GM19035 (cell line): Measurements from ENCODE around the gene CLIC1.

ENCODE experiments used
- ATAC-seq: cut with Tn5 transposase; IDR thresholded peaks from one replicate; pipeline ENCODE4 v1.9.1; 2021; ENCODE audit not compliant: unreplicated experiment

The CLIC1 gene

DNA sequence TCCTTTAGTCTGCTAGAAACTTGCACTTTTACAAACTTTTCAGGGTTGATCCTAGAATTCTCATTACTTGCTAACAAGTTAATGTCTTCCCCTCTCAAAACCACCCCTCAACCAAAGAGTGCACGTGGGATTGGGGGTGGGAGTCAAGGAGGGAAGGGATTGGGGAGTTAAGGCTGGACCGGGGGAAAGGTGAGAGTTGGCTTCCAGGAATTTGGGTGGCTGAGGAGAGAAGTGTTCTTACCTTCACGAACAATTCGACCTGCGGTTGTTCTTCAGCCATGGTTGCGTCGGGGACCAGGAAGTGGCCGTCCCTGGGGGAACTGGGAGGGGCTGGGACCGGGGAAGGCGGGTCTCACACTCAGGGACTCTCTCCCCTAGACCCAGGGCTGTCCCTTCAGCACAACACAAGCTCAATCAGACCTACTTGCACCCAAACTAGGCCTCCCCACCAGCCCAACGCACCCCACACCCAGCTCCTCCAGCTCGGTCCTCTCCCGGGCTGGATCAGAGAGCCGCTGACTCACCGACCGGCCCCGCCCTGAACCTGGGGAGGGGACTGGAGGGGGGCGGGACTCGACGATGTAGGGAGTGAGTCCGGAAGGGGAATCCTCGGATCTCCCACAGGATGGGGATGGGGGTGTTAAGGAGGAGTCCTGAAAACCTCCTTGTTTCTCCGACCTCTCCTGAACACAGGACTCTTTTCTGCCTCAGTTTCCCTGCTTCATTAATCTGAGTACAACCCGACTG, at the start of gene CLIC1:
CLIC1 (minus strand) TSS at position 510 of the 747 bp plus-strand sequence; CDS start at position 280, 230 bp downstream.
- ATAC-seq: peak; percentile 30

DNA sequence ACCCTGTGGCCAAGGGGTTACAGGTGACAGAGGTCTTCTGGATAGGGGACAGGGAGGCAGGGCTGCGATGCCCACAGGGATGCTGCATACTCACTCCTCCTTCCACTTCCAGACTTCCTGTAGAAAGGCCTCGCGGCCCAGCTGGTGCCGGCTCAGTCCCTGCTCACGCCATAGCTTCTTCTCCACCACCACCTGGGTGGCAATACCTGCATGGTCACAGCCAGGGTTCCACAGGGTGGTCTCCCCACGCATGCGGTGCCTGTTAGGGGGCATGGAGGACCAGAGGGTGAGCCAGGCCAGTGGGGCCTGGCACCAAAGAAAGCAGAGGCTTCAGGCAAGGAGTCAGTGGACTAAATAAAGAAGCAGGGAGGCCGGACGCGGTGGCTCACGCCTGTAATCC, 49.1 kb upstream of the CLIC1 start:
- no peak for ATAC-seq

DNA sequence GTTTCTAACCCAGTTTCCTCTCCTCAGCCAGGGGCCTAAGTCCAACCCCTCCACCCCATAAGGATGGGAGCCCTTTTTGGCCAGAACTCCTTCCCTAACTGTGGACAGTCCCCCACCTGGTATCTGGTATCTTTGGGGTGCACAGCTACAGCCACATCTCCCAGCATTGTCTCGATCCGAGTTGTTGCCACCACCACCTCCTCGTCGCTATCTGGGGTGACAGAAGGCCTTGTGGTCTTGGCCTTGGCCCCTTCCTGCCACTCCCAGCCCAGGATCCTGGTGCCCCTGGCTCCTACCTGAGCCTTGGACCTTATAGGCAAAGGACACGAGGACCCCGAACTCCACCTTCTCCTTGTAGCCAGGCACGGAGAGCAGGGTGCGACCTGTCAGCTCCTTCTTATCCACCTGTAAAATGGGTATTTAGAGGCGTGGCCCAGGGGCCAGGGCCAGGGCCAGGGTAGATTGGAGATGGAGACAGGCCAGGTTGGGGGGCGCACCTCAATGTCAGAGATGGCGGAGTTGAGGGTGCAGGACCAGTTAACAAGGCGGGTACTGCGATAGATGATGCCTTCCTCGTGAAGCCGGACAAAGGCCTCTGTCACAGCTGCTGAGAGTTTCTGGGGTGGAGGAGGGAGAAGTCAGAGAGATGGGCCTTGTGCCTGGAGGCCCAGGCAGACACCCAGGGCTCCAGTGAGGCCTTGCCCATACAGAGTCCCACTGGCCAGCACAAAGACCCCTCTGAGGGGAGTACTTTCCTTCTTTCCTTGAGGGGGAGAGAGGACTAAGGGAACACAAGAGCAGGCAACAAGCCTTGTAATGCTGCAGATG, 48.0 kb upstream of the CLIC1 start:
- ATAC-seq: no peak

DNA sequence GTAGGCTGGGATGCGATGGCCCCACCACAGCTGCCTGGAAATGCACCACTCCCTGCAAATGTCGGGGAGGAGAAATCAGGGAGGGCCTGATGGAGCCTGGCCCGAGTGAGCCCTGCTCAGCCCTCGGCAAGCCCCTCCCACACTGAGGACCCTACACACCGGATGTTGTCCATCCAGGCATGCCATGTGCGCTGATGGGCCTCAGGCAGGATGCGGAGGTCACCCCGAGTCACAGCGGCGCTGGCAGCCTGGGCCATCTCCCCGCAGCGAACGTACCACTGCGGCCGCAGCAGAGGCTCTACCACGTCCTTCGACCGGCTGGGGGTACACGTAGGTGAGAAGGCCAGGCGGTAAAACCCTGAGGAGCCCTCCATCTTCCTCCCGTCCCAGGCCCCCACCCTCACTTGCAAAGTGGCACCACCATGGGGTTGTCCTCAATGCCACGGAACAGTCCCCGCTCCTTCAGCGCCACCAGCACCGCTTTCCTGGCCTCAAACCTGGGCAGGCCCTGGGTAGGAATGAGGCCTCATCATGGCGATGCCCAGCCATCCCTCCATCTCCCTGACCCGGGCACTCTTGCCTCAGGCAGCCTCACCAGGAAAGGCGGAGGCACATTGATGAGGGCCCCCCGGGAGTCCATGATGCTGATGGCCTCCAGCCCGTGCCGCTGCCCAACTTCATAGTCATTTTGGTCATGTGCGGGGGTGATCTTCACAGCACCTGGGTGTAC, 46.0 kb upstream of the CLIC1 start:
- no peak for ATAC-seq

DNA sequence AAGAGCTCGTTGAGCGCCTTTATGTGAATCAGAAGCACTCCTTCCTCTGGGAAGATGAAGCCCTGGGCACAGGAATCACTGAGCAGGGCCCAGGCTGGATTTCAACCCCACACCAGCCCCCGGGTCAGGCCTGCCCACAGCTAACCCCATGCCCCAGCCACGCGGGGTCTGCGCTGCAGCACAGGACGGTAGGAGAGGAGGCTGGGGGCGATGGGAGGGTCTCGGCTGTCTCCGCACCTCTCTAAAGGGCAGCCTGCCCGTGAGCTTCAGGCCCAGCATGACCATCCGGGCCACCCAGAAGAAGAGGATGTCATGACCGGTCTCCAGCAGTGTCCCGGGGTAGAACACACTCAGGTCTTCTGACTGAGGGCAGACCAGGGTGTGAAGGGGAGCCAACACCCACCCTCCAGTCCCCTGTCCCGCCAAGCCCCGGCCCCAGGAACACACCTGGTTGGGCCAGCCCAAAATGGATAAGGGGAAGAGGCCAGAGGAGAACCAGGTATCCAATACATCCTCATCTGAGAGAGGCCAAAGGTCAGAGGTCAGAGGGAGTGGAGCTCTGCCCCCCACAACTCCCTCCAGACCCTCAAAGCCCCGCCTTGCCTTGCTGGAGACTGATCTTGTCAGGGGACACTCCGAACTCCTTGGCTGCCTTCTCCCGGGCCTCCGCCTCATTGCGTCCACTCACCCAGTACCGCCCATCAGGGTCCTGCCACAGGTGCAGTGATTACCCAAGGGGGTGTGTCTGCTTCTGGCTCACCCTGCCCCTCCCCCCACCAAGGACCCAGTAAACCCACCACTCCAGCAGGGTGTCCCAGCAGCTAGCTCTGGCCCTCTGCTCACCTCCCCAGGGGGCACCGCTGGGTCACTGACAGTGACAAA, 45.2 kb upstream of the CLIC1 start:
- no peak for ATAC-seq

DNA sequence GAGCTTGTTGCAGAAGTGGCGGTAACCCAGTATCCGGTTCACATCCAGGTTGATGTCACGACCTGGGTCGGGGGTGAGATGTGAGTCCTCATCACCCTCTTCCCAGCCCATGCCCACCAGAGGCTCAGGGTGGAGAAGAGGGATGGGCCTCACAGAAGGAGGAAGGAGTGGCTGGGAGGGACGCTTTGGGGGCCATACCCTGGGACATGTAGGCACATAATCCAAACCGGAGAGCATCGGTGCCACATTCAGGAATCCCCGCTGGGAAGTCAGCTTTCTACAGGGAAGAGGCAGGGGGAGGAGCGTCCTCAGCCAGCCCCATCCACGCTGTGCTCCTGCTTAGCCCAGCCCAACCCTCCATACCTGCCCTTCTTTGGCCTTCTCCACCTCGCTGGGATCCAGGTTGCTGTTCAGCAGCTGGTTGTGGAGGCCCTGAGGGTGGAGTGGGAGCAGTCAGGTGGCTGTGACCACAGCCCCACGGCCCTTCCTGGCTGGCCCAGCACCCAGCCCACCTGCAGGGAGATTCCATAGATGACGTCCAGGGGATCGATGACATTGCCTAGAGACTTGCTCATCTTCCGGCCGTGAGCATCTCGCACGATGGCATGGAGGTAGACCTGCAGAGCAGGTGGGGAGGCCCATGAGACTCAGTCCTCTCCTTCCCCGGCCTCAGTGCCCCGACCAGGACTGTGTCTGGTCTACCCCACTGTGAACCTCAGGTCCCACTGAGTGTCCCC, 44.3 kb upstream of the CLIC1 start:
- no peak for ATAC-seq

DNA sequence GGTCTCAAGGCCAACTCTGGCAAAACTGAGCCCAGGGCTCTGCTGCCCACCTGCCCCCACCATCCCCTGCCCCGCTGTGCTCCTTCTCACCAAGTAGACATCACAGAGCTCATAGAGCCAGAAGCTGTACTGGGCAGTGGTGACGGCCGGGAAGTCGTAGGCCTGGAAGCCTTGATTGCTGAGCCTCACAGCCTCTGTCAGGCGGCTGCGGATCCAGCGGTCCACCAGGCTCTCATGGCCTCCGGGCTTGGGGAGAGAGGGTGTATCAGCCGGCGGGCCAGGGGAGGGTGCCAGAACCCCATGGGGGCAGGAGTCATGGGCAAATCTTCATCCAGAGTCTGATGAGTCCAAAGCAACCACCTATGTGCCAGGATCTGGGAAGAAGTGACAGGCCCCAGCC, 43.6 kb upstream of the CLIC1 start:
- no peak for ATAC-seq

DNA sequence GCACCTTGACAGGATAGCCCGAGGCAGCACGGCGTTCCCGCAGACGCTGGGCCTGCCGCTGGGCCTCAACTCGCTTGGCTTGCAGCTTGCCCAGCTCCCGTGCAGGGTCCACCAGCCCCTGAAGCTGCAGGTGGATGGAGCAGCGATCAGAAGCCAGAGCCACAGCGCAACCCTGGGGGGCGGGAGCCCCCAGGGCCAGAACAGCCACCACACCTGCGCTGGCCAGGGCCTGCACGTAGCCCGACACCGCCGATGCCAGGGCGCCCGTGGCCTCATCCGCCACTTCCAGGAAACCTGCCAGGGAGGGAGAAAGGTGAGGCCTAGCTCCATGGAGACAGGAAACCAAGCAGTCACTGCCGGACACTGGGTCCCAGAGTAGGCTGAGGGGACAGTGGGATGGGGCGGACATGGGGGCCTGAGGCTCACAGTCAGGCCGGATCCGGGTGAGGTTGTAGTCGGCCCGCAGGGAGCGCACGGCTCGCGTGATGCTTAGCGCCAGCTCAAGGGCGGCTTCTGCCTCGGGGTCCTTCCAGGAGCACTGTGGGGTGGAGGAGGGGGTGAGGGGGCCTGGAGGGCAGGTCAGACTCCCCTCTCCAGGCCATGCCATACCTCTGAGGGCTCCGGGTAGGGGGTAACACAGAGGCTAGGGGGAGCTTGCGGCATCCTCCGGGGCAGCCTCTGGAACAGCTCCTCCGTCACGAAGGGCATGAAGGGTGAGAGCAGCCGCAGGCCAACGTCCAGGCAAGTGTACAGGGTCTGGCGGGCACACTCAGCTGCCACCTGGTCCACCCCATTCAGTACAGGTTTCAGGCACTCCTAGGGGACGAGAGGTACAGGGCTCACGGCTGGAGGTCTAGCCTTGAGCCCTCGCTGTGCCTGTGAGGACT, 42.9 kb upstream of the CLIC1 start:
- no peak for ATAC-seq

DNA sequence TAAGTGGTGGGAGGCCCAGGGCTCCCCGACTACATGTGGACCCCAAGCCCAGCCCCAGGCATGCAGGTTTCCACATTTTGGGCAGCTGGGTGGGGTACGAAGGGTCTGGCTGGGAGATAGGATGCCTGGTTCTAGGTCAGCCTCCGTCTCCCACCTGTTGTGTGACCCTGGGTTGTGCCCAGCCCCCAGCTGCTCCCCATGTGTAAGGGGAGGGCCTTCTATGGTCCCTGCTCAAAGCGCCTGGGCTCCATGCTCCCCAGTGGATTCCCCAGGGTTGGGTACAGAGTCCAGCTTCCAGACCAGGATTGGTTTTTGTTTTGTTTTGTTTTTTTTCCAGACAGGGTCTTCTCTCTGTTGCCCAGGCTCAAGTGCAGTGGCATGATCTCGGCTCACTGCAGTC, 41.9 kb upstream of the CLIC1 start:
- no peak for ATAC-seq

DNA sequence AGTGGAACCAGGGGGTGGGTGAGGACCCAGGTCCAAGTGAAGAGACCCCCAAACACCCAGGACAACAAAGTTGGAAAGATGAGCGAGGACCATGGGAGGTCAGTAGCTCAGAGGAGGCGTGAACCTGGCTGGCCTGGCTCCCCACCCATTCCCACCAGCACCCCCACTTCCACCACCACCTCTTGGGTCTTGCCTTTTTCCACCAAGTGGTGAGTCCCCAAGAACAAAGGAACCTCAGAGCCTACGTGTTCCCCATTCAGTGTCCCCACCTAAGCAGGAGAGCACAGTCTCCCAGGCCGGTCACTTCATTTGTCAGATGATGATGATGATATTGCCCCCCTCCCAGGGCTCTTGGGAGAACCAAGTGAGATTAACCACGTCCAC, 41.3 kb upstream of the CLIC1 start:
- no peak for ATAC-seq

DNA sequence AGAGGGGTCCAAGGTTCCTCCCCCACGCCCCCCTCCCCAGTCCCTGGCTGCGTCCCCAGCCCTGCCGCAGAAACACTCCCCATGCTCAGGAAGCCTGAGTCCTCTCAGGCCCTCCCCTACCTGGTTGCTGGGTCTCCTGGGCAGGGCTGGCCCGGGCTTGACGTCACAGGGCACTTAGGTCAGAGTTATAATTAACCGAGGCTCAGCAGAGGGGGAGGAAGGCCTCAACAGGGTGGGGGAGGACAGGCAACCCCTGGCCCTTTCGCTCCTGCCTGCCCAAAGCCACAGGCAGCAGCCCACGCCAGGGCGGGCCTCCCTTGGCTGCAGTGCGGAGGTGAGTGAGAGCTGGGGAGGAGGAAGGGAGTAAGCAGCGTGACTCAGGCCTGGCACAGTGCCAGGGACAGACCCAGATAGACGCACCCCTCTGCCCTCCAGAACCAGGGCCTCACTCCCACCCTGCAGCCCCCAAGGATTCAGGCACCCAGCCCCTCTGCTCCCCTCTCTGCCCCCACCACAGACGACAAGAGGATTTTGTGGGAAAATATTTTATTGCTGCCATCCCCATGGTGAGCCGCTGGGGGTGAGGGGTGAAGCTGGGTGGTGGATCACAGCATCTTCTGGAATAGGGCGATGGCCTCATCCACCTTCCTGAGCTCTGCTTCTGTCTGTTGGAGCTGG, 40.8 kb upstream of the CLIC1 start, which contains the start of gene VWA7:
VWA7 (minus strand) TSS at position 340 of the 678 bp plus-strand sequence. CDS start 549 bp downstream, outside the sequence.
- peak; percentile 71 for ATAC-seq

DNA sequence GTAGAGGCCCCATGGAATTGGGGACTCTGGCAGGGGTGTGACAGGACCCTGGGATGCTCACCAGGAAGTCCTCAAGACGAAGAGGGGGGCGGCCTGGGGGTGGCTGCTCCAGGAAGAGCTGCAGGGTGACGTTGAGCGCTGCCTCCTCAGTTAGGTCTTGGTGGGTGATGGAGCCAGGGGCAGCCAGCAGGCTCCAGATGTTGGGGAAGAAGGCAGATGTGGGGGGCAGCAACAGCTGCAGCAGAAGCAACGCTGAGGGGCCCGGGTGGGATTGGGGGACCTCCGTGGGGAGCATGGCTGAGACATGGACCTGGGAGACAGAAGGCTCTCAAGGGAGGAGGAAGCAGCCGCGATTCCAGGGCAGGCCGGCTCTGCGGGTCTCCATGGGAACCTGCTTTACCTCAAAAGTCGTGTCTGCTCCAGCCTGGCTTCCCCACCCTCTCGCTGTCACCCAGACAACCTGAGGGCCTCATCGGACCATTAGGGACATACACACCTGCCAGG, 40.2 kb upstream of the CLIC1 start:
- ATAC-seq: no peak

DNA sequence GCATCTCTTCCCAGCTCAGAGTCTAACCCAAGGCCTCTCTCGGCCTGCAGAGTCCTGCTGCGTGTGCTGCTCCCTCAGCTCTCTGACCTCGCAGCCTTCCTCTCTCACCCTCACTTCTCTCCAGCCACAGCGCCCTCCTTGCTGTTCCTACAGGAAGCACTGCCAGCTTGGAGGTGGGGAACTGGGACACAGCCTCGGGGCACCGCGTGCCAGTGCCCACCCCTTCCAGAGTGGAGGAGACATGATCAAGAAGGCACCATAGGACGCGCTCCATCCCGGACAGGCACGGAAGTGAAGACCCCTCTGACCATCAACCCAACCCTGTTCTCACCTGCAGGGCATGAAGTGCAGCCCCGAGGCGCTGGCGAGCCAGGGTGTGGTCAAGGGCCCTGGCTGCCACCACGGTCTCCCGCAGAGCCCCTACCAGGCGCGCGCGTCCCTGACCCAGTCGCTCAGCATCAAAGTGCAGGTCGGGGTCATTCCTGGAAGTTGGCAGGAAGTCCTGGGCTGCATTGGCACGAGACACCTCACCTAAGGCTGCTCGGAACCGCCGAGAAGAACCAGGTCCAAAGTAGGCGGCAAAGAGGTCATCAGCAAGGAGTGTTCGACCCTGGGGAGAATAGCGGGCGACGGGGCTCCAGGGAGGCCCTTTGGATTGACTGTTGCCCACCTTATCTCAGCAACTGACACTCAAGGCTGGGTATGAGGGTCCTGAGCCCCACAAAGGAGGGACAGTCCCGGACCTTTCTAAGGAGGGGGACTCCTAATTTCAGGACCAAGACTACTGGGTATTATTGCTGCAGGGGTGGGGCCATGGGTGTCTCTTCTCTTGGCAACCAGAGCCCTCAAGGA, 39.5 kb upstream of the CLIC1 start:
- no peak for ATAC-seq

DNA sequence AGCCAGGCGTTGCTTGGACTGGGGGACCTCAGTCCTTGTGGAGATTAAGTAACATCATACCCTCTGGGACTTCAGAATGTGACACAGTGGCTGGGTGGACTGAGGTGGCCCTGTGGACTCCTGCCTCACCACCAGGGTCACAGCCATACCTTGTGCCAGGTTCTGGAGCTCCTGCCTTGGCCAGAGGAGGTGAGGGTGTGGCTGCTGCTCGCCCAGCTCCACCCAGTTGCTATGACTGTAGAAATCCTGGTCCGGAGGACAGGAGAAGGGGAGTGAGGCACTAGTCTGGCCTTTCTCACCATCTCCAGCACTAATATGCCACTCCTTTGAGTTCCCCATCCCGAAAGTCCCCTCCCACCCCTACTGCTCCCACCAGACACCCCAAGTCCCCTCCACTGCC, 38.9 kb upstream of the CLIC1 start:
- no peak for ATAC-seq

DNA sequence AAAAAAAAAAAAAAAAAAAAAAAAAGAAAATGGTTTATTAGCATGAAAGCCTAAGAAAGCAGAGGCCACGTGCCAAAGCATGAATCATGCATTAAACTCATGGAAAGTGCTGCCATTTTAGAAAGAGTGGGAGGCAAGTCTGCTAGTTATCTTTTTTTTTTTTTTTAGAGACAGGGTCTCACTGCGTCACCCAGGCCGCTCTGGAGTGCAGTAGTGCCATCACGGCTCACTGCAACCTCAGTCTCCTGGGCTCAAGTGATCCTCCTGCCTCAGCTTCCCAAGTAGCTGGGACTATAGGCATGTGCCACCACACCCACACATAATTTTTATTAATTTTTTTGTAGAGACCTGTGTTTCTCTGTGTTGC, 35.6 kb upstream of the CLIC1 start:
- ATAC-seq: no peak

DNA sequence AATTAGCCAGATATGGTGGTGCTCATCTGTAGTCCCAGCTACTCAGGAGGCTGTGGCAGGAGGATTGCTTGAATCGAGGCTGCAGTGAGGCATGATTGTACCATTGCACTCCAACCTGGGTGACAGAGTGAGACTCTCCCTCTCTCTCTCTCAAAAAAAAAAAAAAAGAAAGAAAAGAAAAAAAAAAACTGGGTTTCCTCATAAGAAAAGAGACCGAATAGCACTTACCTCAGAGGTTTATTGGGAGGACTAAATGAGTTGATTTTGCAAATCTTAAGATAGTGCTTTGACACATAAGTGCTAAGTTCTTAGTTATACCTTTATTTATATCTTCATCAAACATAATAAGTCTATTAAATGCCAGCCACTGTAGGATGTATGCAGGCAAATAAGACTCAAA, 34.5 kb upstream of the CLIC1 start:
- ATAC-seq: no peak

DNA sequence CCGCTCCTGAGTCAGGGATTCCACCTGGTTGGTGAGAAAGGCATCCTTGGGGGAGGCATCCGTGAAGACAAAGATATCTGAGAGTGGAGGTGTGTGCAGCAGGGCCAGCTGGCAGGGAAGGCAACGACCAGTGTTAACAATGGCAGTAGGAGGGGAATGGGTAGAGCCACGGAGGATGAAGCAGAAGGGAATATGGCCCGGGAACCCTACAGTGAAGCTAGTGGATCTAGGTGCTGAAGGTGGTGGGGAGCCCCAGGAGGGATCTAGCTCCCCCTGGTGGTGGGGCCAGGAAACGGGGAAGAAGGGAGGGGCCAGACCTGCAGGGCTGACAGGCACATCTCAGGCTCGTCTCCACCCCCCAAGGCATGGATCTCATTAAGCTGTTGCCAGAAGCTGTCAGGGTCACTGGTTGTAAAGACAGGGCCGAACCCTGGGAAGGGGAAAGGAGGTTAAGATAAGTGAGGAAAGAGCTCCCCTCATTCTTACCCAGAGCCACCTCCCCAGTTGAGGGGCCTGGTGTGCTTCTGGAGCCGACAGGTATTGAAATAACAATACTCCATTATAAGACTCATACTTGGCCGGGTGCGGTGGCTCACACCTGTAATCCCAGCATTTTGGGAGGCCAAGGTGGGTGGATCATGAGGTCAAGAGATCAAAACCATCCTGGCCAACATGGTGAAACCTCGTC, 33.5 kb upstream of the CLIC1 start:
- ATAC-seq: no peak
